GM21360 (cell line): ENCODE measurements around the gene CHCHD2.
A peak's percentile ranks its signal among the peaks of the same experiment; 100 is the strongest.
"Not testable (repeated sequence)": the region's sequence is repeated elsewhere in the genome, so short reads cannot be mapped to it uniquely, and the experiment has no call there.

ENCODE experiments used
- ATAC-seq: cut with Tn5 transposase; IDR thresholded peaks from one replicate; pipeline ENCODE4 v1.9.1; 2021; ENCODE audit warnings: mild to moderate bottlenecking, moderate library complexity; ENCODE audit not compliant: unreplicated experiment

The CHCHD2 gene

GRCh38 chr7:56086761-56087160 lies 19.5 kb downstream of the CHCHD2 start:
- no peak for ATAC-seq

GRCh38 chr7:56083150-56083785 lies 23.0 kb downstream of the CHCHD2 start:
- no peak for ATAC-seq

GRCh38 chr7:56081626-56082340 lies 24.5 kb downstream of the CHCHD2 start:
- no peak for ATAC-seq

GRCh38 chr7:56080726-56081435 lies 25.4 kb downstream of the CHCHD2 start:
- not testable (repeated sequence) for ATAC-seq

GRCh38 chr7:56079450-56080185 lies 26.7 kb downstream of the CHCHD2 start:
- no peak for ATAC-seq

GRCh38 chr7:56078196-56078595 lies 28.1 kb downstream of the CHCHD2 start:
- ATAC-seq: no peak

GRCh38 chr7:56077681-56078080 lies 28.6 kb downstream of the CHCHD2 start:
- no peak for ATAC-seq

- peak; percentile 74 for ATAC-seq
Measured at GRCh38 chr7:56074371-56074791, 31.9 kb downstream of the CHCHD2 start.

GRCh38 chr7:56066376-56066775 lies 39.9 kb downstream of the CHCHD2 start:
- not testable (repeated sequence) for ATAC-seq

- ATAC-seq: peak; percentile 73
Measured at GRCh38 chr7:56063882-56064625, 42.2 kb downstream of the CHCHD2 start, which contains the start of gene SUMF2. SUMF2 (plus strand) TSS chr7:56064286; CDS start chr7:56064312, 26 bp downstream.

GRCh38 chr7:56063500-56063881 lies 42.8 kb downstream of the CHCHD2 start:
- ATAC-seq: no peak

GRCh38 chr7:56062382-56062781 lies 43.9 kb downstream of the CHCHD2 start:
- no peak for ATAC-seq

GRCh38 chr7:56053993-56054392 lies 52.3 kb downstream of the CHCHD2 start:
- no peak for ATAC-seq

GRCh38 chr7:56053379-56053778 lies 52.9 kb downstream of the CHCHD2 start:
- no peak for ATAC-seq
